ENCODE results near the gene CHST11. TPM values are rescaled to one million over a fixed set of nuclear protein-coding genes. Genes with fewer than 3 reads are reported as not detected.

Gene CHST11
- total and polyA plus RNA-seq, 10 of the 15 experiments (the other 5 are each of a cell fraction or from before 2014, with no cell fraction given) = 1.9 to 38.1 (median 17.2) TPM

GRCh38 chr12:104473374-104473983 lies 16.7 kb downstream of the CHST11 start (continued):
- peak; percentile 41 to 53; a peak in 1 of 4 replicates for TF ChIP-seq IKZF2 (IDR thresholded peaks at IDR 0.05)
- TF ChIP-seq IRF5 (IDR thresholded peaks at IDR 0.05; ENCODE audit: borderline replicate concordance) = no peak; the same call in 1 of the 2 replicates
- no peak for TF ChIP-seq NFYA (IDR thresholded peaks at IDR 0.05; ENCODE audit: borderline replicate concordance, low read depth, low read length)
- TF ChIP-seq POU2F2 (IDR thresholded peaks at IDR 0.05; ENCODE audit: borderline replicate concordance, low read depth, low read length) = no peak
- TF ChIP-seq GABPA (IDR thresholded peaks at IDR 0.05; ENCODE audit: low read depth) = no peak
- TF ChIP-seq ATF7 (IDR thresholded peaks at IDR 0.05; ENCODE audit: low read depth) = no peak
- peak; percentile 45; the same call in 1 of the 2 replicates for TF ChIP-seq IKZF1 (conservative IDR thresholded peaks at IDR 0.05)
- no peak for TF ChIP-seq PML (IDR thresholded peaks at IDR 0.05; ENCODE audit: low read length)
- no peak for TF ChIP-seq CBX3 (IDR thresholded peaks at IDR 0.05; ENCODE audit: borderline replicate concordance, low read depth)
- TF ChIP-seq EP300 (IDR thresholded peaks at IDR 0.05; ENCODE audit: borderline replicate concordance in 1 of 2, control insufficient read depth in 1 of 2, low read depth in 2 of 2, low read length in 2 of 2) = no peak
- TF ChIP-seq ZNF687 (IDR thresholded peaks at IDR 0.05) = no peak
- TF ChIP-seq EZH2 (IDR thresholded peaks at IDR 0.05; ENCODE audit: borderline replicate concordance, control insufficient read depth, low read depth, low read length) = no peak
- TF ChIP-seq YY1 (IDR thresholded peaks at IDR 0.05; ENCODE audit: low read depth, low read length) = peak; percentile 44; the same call in 1 of the 2 replicates
- no peak for TF ChIP-seq TCF3 (IDR thresholded peaks at IDR 0.05; ENCODE audit: borderline replicate concordance, insufficient read depth, low read depth, low read length)
- no peak for TF ChIP-seq E2F8 (IDR thresholded peaks at IDR 0.05; ENCODE audit: low read depth, partially characterized antibody)
- TF ChIP-seq DPF2 (IDR thresholded peaks at IDR 0.05) = 0 out of 2 replicates have a peak, but pooled peaks have one; percentile 52
- TF ChIP-seq CTCF (IDR thresholded peaks at IDR 0.05 in 2 of 3, conservative IDR thresholded peaks at IDR 0.05 in 1 of 3; ENCODE audit: control insufficient read depth in 2 of 3, extremely low read depth in 1 of 3, insufficient read depth in 1 of 3, low read depth in 3 of 3, low read length in 3 of 3) = no peak
- no peak for TF ChIP-seq JUNB (IDR thresholded peaks at IDR 0.05)
- 0 out of 2 replicates have a peak, but pooled peaks have one; percentile 11 for TF ChIP-seq NFIC (IDR thresholded peaks at IDR 0.05; ENCODE audit: low read depth, low read length)
- no peak for TF ChIP-seq ZZZ3 (IDR thresholded peaks at IDR 0.05; ENCODE audit: control insufficient read depth, insufficient read length, low read depth)
